HG03565 (cell line): ENCODE results near the gene SRGAP1.
"Not testable (repeated sequence)": the region's sequence is repeated elsewhere in the genome, so short reads cannot be mapped to it uniquely, and the experiment has no call there.

Source experiments
- ATAC-seq: cut with Tn5 transposase; IDR thresholded peaks from one replicate; pipeline ENCODE4 v1.9.1; 2021; ENCODE audit warnings: mild to moderate bottlenecking, moderate library complexity; ENCODE audit not compliant: unreplicated experiment

The SRGAP1 gene

DNA sequence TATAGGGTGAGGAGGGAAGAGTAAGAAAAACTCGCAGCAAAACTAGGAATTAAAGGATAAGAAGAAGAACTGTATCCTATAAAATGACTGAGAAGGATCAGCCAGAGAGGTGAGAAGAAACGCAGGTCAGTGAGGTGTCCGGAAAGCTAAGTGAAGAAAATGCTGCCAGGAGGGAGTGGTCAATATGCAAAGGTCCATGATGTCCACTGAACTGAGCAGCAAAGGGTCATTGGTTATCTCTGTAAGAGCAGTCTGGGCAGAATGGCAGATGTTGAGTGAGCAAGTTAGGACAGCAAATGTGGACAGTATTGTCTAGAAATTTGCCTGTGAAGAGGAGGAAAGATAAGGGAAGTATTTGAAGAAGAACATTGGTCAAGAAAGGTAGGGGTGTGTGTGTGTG is 155.4 kb downstream of the SRGAP1 start:
- no peak for ATAC-seq

DNA sequence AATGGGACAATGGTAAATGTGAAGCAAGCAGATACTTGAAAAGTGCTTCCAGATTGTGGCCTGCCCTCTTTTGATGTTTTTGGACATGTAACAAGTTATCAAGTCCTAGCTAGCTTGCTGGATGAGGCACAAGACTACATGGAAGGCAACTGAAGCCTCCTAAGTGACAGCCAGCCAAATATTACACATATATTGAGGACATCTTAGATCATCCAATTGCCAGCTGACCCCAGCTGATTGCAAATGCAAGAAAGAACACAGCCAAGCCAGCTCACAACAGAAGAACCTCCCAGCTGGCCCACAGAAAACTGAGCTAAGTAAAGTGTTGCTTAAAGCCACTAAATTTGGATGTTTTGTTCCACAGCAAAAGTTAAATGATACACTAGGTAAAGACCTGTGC is 156.9 kb downstream of the SRGAP1 start:
- ATAC-seq: no peak

DNA sequence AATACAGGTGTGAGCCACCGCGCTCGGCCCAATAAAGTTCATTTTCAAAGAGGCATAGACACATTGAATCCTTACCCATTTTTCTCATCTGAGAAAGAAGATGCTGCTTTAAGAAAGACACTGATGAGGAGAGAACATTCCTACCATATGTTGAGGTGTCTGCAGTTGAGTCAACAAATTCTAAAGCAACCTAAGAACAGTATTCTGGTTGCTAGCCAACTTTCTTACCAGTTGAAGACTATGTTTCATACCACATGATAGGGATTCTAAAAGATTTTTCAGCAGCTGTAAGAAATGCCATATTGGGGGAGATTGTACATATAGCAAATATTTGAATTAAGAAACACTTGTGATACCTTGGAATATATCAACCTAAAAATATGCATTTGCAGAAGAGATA is 160.1 kb downstream of the SRGAP1 start:
- no peak for ATAC-seq

DNA sequence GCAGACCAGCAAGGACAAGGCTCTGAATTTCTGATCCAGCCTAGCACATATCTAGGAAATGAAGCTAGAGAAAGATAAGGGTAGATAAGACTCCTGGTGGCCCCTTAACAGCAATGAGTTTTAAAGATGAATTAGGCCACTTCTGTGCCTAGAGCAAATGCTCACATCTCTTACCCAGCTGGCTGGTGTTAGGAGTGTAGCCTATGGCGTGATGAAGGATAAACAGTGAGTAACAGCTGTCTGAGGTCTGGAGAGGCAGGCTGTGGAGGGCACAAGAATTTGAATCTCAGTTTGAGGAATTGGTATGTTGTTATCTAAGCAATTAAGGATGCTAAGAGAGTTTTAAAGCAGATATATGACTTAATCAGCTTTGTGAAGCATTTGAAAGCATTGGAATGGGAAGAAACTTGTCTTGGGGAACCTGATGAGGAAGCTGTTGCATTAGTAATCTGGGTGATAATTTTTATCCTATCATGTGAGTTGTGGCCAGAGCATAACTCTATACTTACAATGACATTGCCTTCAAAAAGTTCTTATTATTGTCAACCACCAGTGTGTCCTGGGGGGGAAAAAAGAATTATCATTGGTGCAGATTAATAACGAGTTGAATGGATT is 161.8 kb downstream of the SRGAP1 start:
- no peak for ATAC-seq

DNA sequence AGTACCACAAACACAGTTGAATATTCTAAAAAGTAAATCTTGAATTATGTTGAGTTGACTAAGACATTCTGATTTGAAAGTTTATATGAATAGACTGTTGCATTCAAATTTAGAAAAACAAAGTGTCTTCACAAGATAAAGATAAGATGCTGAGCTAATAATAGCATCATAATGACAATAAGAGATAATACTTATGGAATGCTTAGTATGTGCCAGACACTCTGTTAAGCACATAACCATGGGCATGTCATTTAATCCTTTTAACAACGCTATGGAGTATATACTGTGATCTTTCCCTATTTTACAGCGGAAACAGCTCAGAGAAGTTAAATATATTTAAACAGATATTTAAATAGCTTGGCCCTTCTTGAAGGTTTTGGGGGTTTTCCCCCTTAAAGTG is 163.4 kb downstream of the SRGAP1 start:
- no peak for ATAC-seq

DNA sequence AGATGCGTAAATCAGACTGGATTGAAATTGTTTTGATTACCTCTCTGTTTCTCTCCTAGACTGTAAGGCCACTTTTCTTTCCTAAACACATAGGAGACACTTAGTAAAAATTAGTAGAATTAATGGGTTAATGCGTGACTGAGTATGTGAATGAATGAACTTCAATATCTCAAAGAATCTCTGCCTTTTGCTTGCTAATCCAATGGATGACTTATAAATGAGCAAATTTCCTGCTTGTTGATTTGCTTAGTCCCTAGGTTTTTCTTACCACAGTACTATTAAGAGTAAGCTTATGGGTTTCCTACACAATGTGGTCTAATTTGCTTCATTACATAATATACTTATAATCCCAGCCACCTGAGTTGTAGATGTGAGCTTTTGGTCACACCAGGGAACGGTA is 164.1 kb downstream of the SRGAP1 start:
- no peak for ATAC-seq

DNA sequence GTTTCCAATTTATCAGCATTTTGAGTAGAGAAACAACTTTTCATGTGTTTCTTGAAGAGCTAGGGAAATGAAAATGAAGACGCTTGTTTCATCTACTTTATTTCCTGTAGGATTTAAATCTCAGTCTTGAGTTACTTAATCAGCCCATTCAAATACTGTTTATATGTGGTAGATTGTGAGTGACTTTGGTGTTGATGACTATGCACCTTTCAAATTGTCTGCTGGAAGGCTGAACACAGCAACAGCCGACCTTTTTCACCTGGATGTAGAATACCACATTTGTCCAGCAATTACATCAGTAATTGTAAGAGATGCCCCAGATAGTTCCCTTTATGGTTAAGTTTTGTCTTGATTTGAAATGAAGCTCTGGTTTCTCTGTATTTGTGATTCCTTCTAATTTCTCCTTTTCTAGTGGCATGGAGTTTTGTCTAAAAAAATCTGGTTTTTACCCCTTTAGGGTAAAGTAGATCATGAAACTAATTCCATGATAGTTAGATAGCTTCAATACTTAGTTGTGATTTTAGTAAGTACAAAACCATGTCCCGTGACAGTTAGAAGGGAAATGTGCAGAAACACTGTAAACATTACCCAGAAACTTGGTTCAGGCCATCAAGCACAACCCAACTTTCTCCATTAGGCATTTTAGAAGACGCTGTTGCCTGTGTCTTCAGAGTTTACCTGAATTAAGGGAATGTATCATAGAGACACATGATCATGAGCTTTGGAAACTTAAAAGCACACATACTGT is 165.0 kb downstream of the SRGAP1 start:
- peak; percentile 32 for ATAC-seq

DNA sequence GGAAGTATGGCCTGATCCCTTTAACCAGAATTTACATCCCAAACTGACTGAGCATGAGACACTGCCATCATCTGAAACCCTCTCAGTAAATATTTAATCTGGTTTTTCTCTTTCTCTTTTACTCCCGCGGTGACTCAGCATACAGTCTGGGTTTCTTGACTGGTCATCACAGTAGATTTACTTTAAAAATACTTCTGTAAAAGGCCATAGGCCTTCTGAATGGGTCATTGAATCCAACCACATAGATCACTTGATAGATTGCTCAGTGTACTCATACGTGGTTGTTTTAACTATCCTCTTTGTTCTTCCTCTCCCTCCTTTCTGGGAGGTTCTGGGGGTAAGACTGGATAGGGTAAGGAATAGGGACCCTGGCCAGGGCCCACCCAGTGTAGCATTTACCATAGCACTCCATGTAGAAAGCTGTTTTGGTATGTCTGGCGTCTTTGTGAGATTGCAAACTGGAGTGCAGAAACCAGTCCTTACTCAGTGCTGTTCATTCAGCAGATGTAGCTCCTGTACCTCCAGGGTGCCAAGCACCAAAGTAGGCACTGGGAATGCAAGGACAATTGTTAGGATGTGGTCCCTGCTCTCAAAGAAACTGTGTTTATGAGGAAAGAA is 165.7 kb downstream of the SRGAP1 start:
- ATAC-seq: peak; percentile 86

DNA sequence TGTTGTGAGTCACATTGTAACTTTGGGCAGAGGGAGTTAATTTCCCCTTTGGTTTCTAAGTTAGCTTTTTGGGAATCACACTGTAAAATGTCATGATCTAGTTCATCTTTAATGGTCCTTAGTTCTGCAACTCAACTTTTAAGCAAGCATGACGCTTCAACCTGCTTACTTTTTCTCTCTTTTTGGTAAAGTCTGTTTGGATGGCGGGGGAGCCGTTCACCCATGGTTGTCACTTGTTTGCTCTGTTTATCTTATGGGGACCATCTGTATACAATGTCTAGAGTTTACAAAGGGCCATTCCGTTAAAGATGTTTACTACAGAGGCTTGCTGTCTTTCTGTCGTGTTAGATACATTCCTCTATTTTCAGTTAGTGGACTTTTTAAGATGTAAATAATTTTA is 172.0 kb downstream of the SRGAP1 start:
- no peak for ATAC-seq

DNA sequence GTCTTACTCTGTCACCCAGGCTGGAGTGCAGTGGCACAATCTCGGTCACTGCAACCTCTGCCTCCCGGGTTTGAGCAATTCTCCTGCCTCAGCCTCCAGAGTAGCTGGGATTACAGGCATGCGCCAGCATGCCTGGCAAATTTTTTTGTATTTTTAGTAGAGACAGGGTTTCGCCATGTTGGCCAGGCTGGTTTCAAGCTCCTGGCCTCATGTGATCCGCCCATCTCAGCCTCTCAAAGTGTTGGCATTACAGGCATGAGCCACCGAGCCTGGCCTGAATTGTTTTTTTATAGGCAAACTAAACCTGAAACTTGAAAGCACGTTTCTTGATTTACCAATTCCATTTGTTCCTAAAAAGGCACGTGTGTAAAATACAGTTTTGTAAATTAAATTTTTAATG is 173.6 kb downstream of the SRGAP1 start:
- not testable (repeated sequence) for ATAC-seq

DNA sequence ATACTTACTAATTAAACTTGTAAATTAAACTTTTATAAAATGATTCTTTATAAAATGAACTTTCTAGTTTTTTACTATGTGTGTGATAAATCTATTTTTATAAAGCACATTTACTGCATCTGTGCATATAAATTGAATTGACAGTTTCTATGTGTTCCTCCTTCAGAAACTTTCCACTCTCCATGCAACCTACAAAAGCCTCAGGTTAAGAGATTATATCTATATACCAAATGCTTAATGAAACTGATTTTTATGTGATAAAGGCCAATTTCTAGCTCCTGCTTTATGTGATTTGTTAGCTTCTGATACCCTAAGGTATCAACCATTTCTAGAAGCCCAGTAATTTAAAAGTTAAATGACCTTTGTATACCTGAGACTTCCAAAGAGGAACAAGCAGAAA is 174.0 kb downstream of the SRGAP1 start:
- no peak for ATAC-seq

DNA sequence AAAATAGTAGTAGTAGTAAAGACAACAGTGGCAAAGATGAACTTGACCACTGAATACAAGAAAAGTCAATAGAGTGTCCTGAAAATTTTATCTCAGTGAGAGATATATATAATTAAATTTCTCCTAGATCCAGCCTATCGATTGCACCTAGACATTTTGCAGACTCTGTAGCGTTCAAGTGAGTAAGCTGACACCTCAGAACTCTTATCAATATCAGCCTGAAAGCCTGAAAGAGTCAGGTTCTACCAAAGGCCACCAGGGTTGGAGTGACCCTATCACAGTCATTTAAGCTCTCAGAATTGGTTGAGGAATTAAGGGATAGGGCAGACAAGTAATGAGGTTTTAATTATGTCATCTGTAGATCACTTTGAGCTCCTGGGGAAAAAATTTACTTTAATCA is 174.6 kb downstream of the SRGAP1 start:
- ATAC-seq: no peak

DNA sequence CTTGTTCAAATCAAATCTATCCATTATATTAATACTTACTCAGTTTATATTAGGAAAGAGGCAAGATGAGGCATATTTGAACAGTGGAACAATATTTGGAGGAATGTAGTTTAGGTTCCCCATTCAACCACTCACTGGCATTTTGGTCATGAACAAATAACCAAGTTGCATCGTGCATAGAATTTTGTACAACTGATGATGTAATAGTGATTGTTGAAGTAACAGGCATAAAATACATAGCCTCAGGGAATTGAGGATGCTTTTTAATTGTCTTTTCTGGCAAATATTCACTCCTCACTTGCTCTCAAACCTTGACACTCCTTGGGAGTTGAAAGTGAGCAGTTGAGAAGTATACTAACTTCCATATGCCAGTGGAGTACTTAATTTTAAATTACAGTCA is 175.2 kb downstream of the SRGAP1 start:
- no peak for ATAC-seq

DNA sequence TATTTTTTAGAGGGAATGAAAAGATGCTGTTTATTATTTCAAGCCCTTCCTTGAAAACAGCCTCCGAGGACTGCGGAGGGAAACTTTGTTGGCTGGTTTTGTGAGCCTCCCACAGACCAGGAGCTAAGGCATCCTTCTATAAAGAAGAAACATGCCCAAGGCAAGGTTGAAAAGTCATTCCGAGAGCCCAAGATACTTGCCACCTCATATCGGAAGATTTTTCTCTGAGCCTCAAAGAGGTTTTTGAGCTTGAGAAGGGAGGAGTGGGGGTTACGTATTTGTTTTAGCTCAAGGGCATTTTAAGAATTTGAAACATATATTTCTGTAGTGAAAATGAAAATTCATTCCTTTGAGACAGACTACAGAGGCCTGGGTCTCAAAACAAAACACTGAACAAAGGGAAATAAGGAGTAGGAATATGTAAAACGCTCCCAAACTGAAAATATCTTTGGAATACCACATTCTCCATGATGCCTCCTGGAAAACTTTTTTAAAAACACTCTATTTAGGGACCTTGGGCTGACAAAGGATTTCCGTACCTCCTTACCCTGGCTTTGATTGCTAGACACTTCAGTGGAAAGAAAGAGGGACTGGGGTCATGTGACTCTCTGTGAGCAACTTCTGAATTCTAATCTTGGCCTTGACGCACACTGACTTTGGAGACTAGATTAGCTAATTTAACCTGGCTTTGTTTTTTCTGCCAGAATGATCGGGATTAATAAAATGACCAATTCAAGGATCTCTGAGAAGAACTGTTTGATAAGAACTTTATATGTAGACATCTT is 180.9 kb downstream of the SRGAP1 start:
- ATAC-seq: peak; percentile 72

DNA sequence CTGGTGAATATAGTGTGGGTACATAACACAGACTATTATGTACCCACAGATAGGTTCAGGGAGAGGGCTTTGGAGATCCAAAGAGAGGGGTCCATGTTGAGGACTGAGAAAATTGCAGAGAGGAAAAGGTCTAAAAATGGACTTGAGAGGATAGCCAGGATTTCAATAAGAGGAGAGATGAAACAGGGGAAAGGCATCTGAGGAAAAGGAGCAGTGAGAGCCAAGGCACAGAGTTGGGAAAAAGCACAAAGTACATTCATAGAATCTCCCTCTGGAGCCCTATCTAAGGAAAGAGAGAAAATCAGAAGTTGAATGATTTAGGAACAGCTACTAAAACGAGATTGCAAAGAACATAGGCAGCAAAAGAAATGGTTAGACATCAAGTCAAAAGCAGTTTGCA is 182.8 kb downstream of the SRGAP1 start:
- ATAC-seq: no peak

DNA sequence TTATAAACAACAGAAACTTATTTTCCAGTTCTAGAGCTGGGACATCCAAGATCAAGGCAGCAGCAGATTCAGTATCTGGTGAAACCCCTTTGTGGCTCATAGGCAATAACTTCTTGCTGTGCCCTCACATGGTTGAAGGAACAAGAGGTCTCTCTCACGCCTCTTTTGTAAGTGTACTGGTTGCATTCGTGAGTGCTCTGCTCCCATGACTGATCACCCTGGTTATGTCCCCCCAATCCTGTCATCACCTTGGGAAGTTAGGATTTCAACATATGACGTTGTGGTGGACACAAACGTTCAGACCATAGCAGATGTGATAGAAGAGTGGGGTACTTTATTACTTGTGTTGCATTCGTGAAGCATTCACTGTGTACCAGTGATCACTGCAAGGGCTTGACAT is 184.0 kb downstream of the SRGAP1 start:
- ATAC-seq: no peak

DNA sequence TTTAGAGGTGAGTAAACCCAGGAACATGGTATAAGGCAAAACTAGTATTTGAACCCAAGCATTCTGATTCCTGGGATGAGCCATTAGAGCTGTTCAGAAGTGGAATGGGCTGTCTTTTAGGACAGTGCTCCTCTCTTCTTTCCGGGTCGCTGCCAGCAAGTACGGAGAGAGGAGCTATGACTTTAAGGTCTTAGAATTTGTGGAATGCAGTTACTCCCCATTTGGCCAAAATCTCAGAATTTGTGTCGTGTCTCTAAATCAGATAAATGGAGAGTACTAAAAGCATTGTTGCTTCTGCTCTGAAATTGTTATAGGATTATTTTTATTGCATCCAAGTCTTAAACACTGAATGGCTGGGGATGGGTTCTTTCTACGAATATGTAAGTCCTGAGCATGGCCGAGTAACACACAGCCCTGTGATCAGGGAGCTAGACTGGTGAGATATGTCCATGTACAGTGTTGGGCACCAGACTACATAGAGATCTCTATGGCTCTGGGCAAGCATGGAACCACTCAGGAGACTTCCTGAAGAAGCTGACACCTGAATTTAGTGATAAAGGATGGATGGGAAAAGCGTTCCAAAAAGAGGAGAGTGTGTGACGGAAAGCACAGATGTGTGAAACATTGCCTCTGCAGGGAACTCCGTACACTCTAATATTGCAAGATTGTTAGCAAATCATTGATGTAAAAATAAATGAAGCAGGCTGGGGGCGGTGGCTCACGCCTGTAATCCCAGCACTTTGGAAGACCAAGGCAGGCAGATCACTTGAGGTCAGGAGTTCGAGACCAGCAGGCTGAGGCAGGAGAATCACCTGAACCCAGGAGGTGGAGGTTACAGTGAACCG is 184.7 kb downstream of the SRGAP1 start:
- ATAC-seq: no peak

DNA sequence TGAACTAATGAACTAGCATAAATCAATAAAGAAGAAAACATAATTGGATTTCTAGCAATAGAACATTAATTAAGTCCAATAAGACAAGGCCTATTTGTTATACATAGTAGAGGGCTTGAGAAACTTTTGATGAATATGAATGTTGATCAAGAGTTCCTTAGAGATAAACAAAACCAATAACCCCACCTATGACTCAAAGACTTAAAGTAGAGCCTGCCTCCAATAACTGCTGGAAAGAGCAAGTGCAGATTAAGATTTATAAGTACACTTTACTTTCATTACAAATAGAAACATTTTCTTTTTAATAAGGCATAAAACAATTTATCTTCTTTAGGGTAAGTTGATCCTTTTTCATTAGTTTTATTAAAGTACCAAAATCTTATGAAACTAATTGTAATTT is 185.7 kb downstream of the SRGAP1 start:
- no peak for ATAC-seq

DNA sequence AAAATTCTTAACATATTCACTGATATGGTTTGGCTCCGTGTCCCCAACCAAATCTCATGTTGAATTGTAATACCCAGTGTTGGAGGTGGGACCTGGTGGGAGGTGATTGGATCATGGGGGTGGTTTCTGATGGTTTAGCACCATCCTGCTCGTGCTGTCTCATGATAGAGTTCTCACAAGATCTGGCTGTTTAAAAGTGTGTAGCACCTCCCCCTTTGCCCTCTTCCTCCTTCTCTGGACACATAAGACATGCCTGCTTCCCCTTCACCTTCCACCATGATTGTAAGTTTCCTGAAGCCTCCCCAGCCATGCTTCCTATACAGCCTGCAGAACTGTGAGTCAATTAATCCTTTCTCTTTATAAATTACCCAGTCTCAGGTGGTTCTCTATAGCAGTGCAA is 189.6 kb downstream of the SRGAP1 start:
- ATAC-seq: not testable (repeated sequence)

DNA sequence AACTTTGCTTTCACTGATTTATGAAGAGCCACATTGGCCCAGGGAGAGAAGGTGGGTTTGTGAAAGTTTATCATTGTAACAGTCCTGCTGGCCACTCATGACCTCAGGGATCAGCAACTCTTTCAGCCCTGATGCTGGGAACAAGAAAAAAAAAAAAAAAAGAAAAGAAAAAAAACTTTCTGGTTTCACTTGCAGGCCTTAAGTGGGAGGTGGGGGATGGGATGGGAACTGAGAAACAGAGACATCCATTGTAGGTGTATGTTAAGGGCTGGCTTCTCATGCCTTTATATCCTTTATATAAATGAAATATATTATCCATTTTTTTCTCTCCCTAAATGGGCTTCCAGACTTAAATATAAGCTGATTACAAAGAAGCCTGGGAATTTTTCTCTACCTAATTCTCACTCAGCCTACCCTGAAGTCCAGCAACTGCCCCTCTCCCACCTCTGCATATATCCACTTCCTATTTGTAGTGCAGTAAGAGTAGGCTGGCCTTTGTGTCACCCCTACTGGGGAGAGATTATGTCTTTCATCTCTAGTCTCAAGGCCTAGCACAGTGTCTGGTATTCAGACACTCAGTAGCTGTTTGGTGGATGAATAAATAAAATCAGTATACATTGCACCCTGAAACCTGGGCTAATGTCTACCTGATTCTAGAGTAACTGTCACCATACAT is 190.5 kb downstream of the SRGAP1 start:
- ATAC-seq: no peak
